ENCODE results near the gene POU6F2.

The POU6F2 gene

GRCh38 chr7:39199006-39199405 lies 221.3 kb downstream of the POU6F2 start:
- Histone ChIP-seq H3K9me2 (replicated peaks; ENCODE audit: low read depth, low read length) (no peaks in the 10 kb centered on the region), H4K20me1 (ENCODE audit: insufficient read depth, low read length, poor library complexity, severe bottlenecking) (no peaks in the 10 kb centered on the region), H3K4me3 (ENCODE audit: low read length, poor library complexity, severe bottlenecking) (no peak overlapping the region)

GRCh38 chr7:39199951-39200350 lies 222.2 kb downstream of the POU6F2 start:
- Histone ChIP-seq H3K9me3 (ENCODE audit: insufficient read depth, low read depth, low read length) (no peaks in the 10 kb centered on the region), H3K27me3 (ENCODE audit: insufficient read depth, low read length, poor library complexity, severe bottlenecking) (no peaks in the 10 kb centered on the region), H3K4me1 (ENCODE audit: insufficient read depth, low read length, poor library complexity, severe bottlenecking) (no peaks in the 10 kb centered on the region), H3K9ac (ENCODE audit: low read depth, low read length, poor library complexity, severe bottlenecking) (no peak overlapping the region), H3F3A (ENCODE audit: low read depth) (no peaks in the 10 kb centered on the region), H4K20me1 (ENCODE audit: insufficient read depth, low read length, poor library complexity, severe bottlenecking) (no peaks in the 10 kb centered on the region), H3K4me3 (ENCODE audit: low read length, poor library complexity, severe bottlenecking) (no peak overlapping the region), H3K36me3 (ENCODE audit: insufficient read depth, low read length) (no peaks in the 10 kb centered on the region), H3K4me2 (ENCODE audit: low read depth, low read length, poor library complexity, severe bottlenecking) (no peak overlapping the region), H3K79me2 (ENCODE audit: insufficient read depth, low read length) (no peaks in the 10 kb centered on the region), H2AFZ (ENCODE audit: low read length) (no peak overlapping the region), H3K9me2 (replicated peaks; ENCODE audit: low read depth, low read length) (no peaks in the 10 kb centered on the region)
- TF ChIP-seq EZH2phosphoT487 (IDR thresholded peaks at IDR 0.05; ENCODE audit: borderline replicate concordance) (no peak), CTCF (conservative IDR thresholded peaks at IDR 0.05; ENCODE audit: low read length) (no peak)

More at GRCh38 chr7:39199006-39199405, 221.3 kb downstream of the POU6F2 start:
- TF ChIP-seq CTCF (conservative IDR thresholded peaks at IDR 0.05; ENCODE audit: low read length), result no peak
- TF ChIP-seq EZH2phosphoT487 (IDR thresholded peaks at IDR 0.05; ENCODE audit: borderline replicate concordance), result no peak
- H2AFZ ChIP-seq (ENCODE audit: low read length), result no peak overlapping the region
- H3K36me3 ChIP-seq (ENCODE audit: insufficient read depth, low read length), result no peaks in the 10 kb centered on the region
- H3K4me1 ChIP-seq (ENCODE audit: insufficient read depth, low read length, poor library complexity, severe bottlenecking), result no peaks in the 10 kb centered on the region
- no peaks in the 10 kb centered on the region for H3K79me2 ChIP-seq (ENCODE audit: insufficient read depth, low read length)
- no peaks in the 10 kb centered on the region for H3F3A ChIP-seq (ENCODE audit: low read depth)
- H3K4me2 ChIP-seq (ENCODE audit: low read depth, low read length, poor library complexity, severe bottlenecking), result no peak overlapping the region
- no peak overlapping the region for H3K9ac ChIP-seq (ENCODE audit: low read depth, low read length, poor library complexity, severe bottlenecking)
- H3K27me3 ChIP-seq (ENCODE audit: insufficient read depth, low read length, poor library complexity, severe bottlenecking), result no peaks in the 10 kb centered on the region
- no peaks in the 10 kb centered on the region for H3K9me3 ChIP-seq (ENCODE audit: insufficient read depth, low read depth, low read length)

- no peaks in the 10 kb centered on the region for H3K36me3 ChIP-seq (ENCODE audit: insufficient read depth, low read length)
Measured at GRCh38 chr7:39202041-39202440, 224.3 kb downstream of the POU6F2 start.

More at GRCh38 chr7:39202041-39202440, 224.3 kb downstream of the POU6F2 start:
- Histone ChIP-seq H2AFZ (ENCODE audit: low read length) (no peak overlapping the region), H4K20me1 (ENCODE audit: insufficient read depth, low read length, poor library complexity, severe bottlenecking) (no peaks in the 10 kb centered on the region), H3K79me2 (ENCODE audit: insufficient read depth, low read length) (no peaks in the 10 kb centered on the region), H3K9me3 (ENCODE audit: insufficient read depth, low read depth, low read length) (no peaks in the 10 kb centered on the region), H3K9me2 (replicated peaks; ENCODE audit: low read depth, low read length) (no peaks in the 10 kb centered on the region), H3K4me3 (ENCODE audit: low read length, poor library complexity, severe bottlenecking) (no peak overlapping the region), H3K4me2 (ENCODE audit: low read depth, low read length, poor library complexity, severe bottlenecking) (no peak overlapping the region), H3K27me3 (ENCODE audit: insufficient read depth, low read length, poor library complexity, severe bottlenecking) (no peaks in the 10 kb centered on the region), H3K9ac (ENCODE audit: low read depth, low read length, poor library complexity, severe bottlenecking) (no peak overlapping the region), H3K4me1 (ENCODE audit: insufficient read depth, low read length, poor library complexity, severe bottlenecking) (no peaks in the 10 kb centered on the region), H3F3A (ENCODE audit: low read depth) (no peaks in the 10 kb centered on the region)
- TF ChIP-seq EZH2phosphoT487 (IDR thresholded peaks at IDR 0.05; ENCODE audit: borderline replicate concordance) (no peak), CTCF (conservative IDR thresholded peaks at IDR 0.05; ENCODE audit: low read length) (no peak)

All from Loucy (cell line).